ENCODE results near the gene PRKAG2. TPM values are rescaled to one million over a fixed set of nuclear protein-coding genes. Genes with fewer than 3 reads are reported as not detected.

PRKAG2 gene
- total and polyA plus RNA-seq, 2 experiments from 2014 or later: 17.0 to 19.5 TPM

- WGBS, 2 experiments (ENCODE audit: low coverage in 1 of 2, low lambda C conversion rate in 2 of 2, missing lambda C conversion rate in 2 of 2): 57 to 59% methylated on average over 9 of the region's 9 CpGs
- no peak overlapping the region for H3K4me2 ChIP-seq (ENCODE audit: unreplicated experiment)
- H3K36me3 ChIP-seq (ENCODE audit: low read depth): no peaks in the 10 kb centered on the region
- H3K27me3 ChIP-seq (replicated peaks; ENCODE audit: insufficient read depth): peaks cover 39% of the 10 kb centered on the region
- in situ Hi-C loops (cut with MboI): no loop called here
- no peak for DNase-seq
- TF ChIP-seq EZH2 (IDR thresholded peaks at IDR 0.05; ENCODE audit: insufficient read depth, poor library complexity, severe bottlenecking): no peak
- no peak for TF ChIP-seq EZH2phosphoT487 (IDR thresholded peaks at IDR 0.05; ENCODE audit: insufficient read depth, low read depth)
- H3K9me3 ChIP-seq (ENCODE audit: low read depth): no peaks in the 10 kb centered on the region
- no peaks in the 10 kb centered on the region for H3K79me2 ChIP-seq (ENCODE audit: insufficient read depth)
- no peak overlapping the region for H2AFZ ChIP-seq
- no peaks in the 10 kb centered on the region for H3F3A ChIP-seq (ENCODE audit: insufficient read depth)
- no peak overlapping the region for H3K9ac ChIP-seq
- no peaks in the 10 kb centered on the region for H3K4me1 ChIP-seq (ENCODE audit: insufficient read depth)
- H4K20me1 ChIP-seq (ENCODE audit: insufficient read depth): no peaks in the 10 kb centered on the region
- no peak overlapping the region for H3K27ac ChIP-seq
- H3K4me3 ChIP-seq: no peak overlapping the region
- no peaks in the 10 kb centered on the region for H3K9me2 ChIP-seq (ENCODE audit: insufficient read depth)
Measured at GRCh38 chr7:151924001-151924400, 47.1 kb upstream of the PRKAG2 start.

- H3K27me3 ChIP-seq (replicated peaks; ENCODE audit: insufficient read depth): peaks cover 40% of the 10 kb centered on the region
- no peak overlapping the region for H3K4me3 ChIP-seq
- no peaks in the 10 kb centered on the region for H3K9me2 ChIP-seq (ENCODE audit: insufficient read depth)
- H3F3A ChIP-seq (ENCODE audit: insufficient read depth): no peaks in the 10 kb centered on the region
- no peak overlapping the region for H3K4me2 ChIP-seq (ENCODE audit: unreplicated experiment)
- H3K36me3 ChIP-seq (ENCODE audit: low read depth): no peaks in the 10 kb centered on the region
- no peaks in the 10 kb centered on the region for H3K79me2 ChIP-seq (ENCODE audit: insufficient read depth)
- no peak for TF ChIP-seq EZH2 (IDR thresholded peaks at IDR 0.05; ENCODE audit: insufficient read depth, poor library complexity, severe bottlenecking)
- TF ChIP-seq EZH2phosphoT487 (IDR thresholded peaks at IDR 0.05; ENCODE audit: insufficient read depth, low read depth): no peak
- no peaks in the 10 kb centered on the region for H3K4me1 ChIP-seq (ENCODE audit: insufficient read depth)
- in situ Hi-C loops (cut with MboI): no loop called here
- WGBS, 2 experiments (ENCODE audit: low coverage in 1 of 2, low lambda C conversion rate in 2 of 2, missing lambda C conversion rate in 2 of 2): 57 to 58% methylated on average over 16 of the region's 16 CpGs
- H3K9ac ChIP-seq: no peak overlapping the region
- no peaks in the 10 kb centered on the region for H4K20me1 ChIP-seq (ENCODE audit: insufficient read depth)
- no peaks in the 10 kb centered on the region for H3K9me3 ChIP-seq (ENCODE audit: low read depth)
- no peak overlapping the region for H2AFZ ChIP-seq
- no peak overlapping the region for H3K27ac ChIP-seq
- peak; percentile 17 for DNase-seq
Measured at GRCh38 chr7:151923097-151923876, 46.4 kb upstream of the PRKAG2 start.

- Histone ChIP-seq H3K4me1 (ENCODE audit: insufficient read depth) (no peaks in the 10 kb centered on the region), H3K9me3 (ENCODE audit: low read depth) (no peaks in the 10 kb centered on the region), H3K4me3 (no peak overlapping the region), H3K9ac (no peak overlapping the region), H3K27ac (no peak overlapping the region), H3K27me3 (replicated peaks; ENCODE audit: insufficient read depth) (peaks cover 42% of the 10 kb centered on the region), H3K9me2 (ENCODE audit: insufficient read depth) (no peaks in the 10 kb centered on the region), H3K79me2 (ENCODE audit: insufficient read depth) (no peaks in the 10 kb centered on the region), H3K4me2 (ENCODE audit: unreplicated experiment) (no peak overlapping the region), H3F3A (ENCODE audit: insufficient read depth) (no peaks in the 10 kb centered on the region), H3K36me3 (ENCODE audit: low read depth) (no peaks in the 10 kb centered on the region), H2AFZ (no peak overlapping the region), H4K20me1 (ENCODE audit: insufficient read depth) (no peaks in the 10 kb centered on the region)
- TF ChIP-seq EZH2phosphoT487 (IDR thresholded peaks at IDR 0.05; ENCODE audit: insufficient read depth, low read depth): no peak
- TF ChIP-seq EZH2 (IDR thresholded peaks at IDR 0.05; ENCODE audit: insufficient read depth, poor library complexity, severe bottlenecking): no peak
- DNase-seq: no peak
- in situ Hi-C loops (cut with MboI): no loop called here
- 72 to 86% methylated on average over 13 of the region's 13 CpGs for WGBS, 2 experiments (ENCODE audit: low coverage in 1 of 2, low lambda C conversion rate in 2 of 2, missing lambda C conversion rate in 2 of 2)
Measured at GRCh38 chr7:151921451-151921850, 44.5 kb upstream of the PRKAG2 start.

- H2AFZ ChIP-seq: no peak overlapping the region
- whole genome bisulfite sequencing, 2 experiments (ENCODE audit: low coverage in 1 of 2, low lambda C conversion rate in 2 of 2, missing lambda C conversion rate in 2 of 2): 87 to 95% methylated on average over 1 of the region's 1 CpG
- H3K4me1 ChIP-seq (ENCODE audit: insufficient read depth): no peaks in the 10 kb centered on the region
- no peaks in the 10 kb centered on the region for H4K20me1 ChIP-seq (ENCODE audit: insufficient read depth)
- H3K27me3 ChIP-seq (replicated peaks; ENCODE audit: insufficient read depth): peaks cover 52% of the 10 kb centered on the region
- no peak overlapping the region for H3K4me3 ChIP-seq
- in situ Hi-C loops (cut with MboI): no loop called here
- H3K4me2 ChIP-seq (ENCODE audit: unreplicated experiment): no peak overlapping the region
- H3K9me2 ChIP-seq (ENCODE audit: insufficient read depth): no peaks in the 10 kb centered on the region
- TF ChIP-seq EZH2 (IDR thresholded peaks at IDR 0.05; ENCODE audit: insufficient read depth, poor library complexity, severe bottlenecking) (no peak), EZH2phosphoT487 (IDR thresholded peaks at IDR 0.05; ENCODE audit: insufficient read depth, low read depth) (no peak)
- no peaks in the 10 kb centered on the region for H3K36me3 ChIP-seq (ENCODE audit: low read depth)
- no peak overlapping the region for H3K27ac ChIP-seq
- H3K79me2 ChIP-seq (ENCODE audit: insufficient read depth): no peaks in the 10 kb centered on the region
- no peaks in the 10 kb centered on the region for H3F3A ChIP-seq (ENCODE audit: insufficient read depth)
- DNase-seq: no peak
- no peaks in the 10 kb centered on the region for H3K9me3 ChIP-seq (ENCODE audit: low read depth)
- H3K9ac ChIP-seq: no peak overlapping the region
Measured at GRCh38 chr7:151920488-151920887, 43.6 kb upstream of the PRKAG2 start.
